Fibroblast of skin of abdomen (primary cell): Measurements from ENCODE around the gene GIMAP5. TPM values are rescaled to one million over a fixed set of nuclear protein-coding genes. Genes with fewer than 3 reads are reported as not detected.

Experiments
- DNase-seq: peaks from one replicate; pipeline ENCODE4 v3.0.0-alpha.2; 2013
- polyA plus RNA-seq, 2 experiments: library from polyadenylated mRNA; unstranded; fragments of 120-200 nt; gene quantifications; one replicate each; pipeline ENCODE4 v1.2.1, GENCODE V29; 2013; ENCODE audit not compliant: insufficient read length in 2 of 2

GIMAP5 gene
- polyA plus RNA-seq (2013, experiment 1 of 2; ENCODE audit: insufficient read length): not detected
- polyA plus RNA-seq (2013, experiment 2 of 2; ENCODE audit: insufficient read length): 0.09 TPM

DNA sequence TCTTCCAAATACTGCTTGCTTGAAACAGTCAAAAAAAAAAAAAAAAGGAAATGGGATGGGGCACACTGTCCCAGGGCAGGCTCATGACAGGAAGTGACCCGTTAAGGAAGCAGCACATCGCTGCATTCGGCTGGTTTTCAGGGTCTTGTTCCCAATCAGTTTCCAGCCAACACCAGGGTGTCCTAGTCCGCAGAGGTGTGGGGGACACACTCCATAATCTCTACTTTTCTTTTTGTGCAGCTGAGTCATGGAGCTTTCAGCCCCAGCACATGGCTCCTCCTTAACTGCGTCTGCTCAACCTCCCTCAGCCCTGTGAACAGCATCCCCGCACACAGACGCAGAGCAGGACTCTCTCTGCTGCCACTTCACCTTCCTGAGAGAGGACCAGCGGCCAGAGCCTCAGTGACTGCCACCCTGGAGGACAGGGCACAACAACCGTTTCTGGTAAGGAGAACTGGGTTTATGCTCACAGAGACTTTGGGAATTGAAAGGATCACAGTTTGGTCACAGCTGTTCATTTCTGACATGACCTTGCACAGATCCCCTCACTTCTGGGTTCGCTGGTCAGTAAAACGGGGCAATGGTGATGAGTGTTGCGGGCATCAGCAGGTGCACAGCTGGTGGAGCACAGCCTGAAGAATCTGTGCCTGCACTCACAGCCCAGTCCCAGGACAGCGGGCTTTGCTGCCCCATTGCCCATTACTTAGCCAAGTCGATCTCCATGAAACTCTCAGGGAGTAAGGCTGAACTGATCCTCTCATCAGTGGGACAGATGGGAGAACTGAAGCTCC lies at the start of gene GIMAP5:
GIMAP5 (plus strand) TSS at position 154 of the 791 bp plus-strand sequence. CDS start 3,467 bp downstream, outside the sequence.
- DNase-seq: no peak

DNA sequence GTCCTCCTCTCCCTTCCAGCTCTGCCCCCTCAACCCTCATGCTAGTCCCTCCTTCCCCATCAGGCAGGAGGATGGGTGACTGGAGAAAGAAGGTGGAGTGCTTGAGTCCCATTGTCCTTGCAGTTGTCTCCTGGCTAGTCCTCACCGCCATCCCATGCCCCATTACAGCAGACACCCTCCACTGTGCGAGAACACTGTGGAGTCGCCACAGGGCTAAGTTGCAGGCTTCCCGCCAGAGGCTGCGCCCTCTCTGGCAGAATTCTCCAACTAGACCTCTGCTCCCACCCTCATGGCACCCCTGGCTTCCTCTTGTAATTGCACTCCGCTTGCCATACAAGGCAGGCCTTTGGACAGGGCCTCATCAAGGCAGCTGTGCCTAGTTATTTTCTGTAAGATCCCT lies 48.6 kb upstream of the GIMAP5 start:
- DNase-seq: no peak

DNA sequence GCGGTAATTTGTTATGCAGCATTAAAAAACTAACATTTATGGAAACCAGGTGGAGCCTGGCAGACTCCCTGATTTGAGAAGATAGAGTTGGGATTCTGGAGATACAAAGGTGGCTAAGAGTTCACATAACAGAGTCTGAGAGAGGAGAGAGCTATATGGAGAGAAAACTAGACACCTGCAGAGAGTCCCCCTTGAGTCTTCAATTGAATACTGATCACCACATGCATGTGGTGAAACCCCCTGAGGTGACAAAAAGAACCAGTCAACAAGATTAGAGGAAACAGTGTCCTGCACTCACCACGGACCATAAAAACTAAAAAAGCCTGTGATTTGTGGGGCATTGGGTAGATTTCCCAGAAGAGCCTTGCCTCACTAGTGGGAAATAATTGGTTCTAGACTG lies 41.6 kb upstream of the GIMAP5 start:
- DNase-seq: no peak

DNA sequence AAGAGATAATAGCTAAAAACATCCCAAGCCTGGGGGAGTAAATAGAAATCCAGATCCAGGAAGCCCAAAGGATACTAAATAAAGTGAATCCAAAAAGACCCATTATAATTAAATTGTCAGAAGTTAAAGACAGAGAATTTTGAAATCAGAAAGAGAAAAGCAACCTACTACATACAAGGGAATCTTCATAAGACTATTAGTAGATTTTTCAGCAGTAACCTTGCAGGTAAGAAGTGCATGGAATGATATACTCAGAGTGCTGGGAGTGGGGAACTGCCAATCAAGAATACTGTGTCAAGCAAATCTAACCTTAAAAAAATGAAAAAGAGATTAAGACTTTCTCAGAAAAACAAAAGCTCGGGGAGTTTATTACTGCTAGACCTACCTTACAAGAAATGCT lies 34.0 kb upstream of the GIMAP5 start:
- DNase-seq: no peak

DNA sequence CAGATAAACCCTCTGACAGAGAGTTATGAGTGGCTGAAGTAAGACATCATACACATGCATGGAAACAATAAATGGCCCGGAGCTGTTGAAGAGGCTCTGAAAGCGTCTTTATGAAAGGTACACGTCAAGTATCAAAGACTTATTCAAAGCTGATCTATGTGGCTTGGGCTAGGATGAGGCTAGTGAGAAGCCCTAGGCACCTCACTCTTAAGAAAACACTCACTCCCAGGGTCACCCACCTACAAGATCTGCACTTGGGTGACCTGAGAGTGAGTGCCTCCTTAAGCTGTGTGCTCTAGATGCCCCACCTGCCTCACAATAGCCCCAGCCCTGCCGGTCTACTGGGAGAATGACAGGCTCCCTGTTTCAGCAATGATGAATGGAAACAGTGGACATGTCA lies 21.9 kb upstream of the GIMAP5 start:
- DNase-seq: no peak

DNA sequence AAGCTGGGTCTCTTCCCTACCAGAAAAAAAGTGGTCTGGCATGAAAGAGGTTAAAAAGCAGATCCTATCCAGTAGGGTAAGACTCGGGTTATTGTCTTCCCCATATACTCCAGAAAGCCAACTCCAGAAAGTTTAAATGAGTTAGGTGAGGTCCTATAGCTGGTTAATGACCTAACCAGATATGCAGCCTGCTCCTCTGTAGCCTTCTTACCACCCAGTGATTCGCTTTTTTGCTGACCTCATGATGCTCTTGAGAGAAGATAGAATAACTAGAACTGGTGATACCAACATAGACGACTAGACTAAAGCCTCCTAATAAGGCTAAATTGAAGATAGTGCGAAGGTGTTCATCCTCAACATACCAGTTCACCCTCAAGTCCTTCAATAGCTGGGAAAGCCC lies 21.5 kb upstream of the GIMAP5 start:
- DNase-seq: no peak

DNA sequence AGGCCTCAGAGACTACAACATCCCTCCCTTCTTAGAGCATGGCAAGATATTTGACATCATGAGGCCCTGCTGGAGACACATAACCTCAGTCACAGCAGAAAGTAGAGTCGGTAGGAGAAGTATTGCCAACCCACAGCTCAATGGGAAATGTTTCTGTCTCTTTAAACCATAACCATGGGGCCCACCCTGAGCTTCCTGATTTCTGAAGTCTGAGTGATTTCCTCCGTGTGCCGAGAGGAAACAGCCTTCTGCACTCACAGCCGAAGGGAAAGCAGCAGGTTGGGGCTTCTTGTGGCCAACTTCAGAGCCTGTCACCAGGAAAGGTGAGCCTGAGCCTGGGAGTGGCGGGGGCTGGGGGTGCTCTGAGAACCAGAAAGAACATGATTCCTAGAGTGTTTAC lies 20.9 kb upstream of the GIMAP5 start, which contains the start of gene GIMAP1:
GIMAP1 (plus strand) TSS at position 246 of the 400 bp plus-strand sequence. CDS start 2,435 bp downstream, outside the sequence.
- no peak for DNase-seq

DNA sequence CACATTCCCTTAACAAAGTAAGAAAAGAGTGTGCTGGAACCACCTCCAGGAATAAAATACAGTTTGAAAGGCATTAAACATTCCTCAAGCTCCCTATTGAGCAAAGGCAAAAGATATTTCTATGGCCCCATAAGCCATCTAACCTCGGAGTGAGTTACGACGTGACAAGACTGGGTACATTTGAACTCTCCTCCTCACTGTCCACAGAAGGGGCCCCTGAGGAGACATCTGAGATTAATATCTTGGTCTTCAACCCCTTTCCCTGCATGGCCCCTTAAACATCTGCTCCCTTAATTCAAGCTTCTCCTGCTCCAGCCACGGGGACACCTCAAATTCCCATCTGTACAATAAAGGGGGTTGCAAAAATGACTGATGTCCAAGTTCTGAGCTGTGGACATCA lies 20.3 kb upstream of the GIMAP5 start:
- DNase-seq: no peak

DNA sequence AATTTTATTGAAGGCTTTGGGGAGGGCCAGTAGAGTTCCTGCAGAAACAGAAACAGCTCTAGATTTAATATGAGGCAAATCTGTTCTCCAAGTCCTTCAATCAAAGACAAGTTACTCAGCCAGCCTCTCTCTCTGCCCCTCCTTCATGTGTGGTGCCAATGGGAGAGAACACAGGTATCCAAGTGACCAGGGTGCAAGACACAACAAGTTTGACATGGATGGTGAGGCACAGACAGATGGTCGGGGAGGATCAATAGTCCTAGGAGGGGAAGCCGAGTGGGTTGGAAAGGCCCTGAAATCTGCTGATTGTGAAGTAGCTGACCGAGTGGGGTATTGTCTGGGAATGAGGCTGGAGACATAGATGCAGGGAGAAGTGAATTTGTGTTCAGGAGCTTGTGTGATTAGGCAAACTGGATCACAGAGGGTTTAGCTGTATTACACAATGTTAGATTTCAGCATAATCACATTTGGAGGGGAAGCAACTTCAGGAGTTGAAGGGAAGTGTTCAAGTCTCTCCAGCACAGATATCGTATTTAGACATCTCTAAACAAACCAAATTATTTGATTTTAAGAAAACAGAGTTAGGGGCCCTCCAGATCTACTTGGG lies 19.3 kb upstream of the GIMAP5 start:
- DNase-seq: no peak

DNA sequence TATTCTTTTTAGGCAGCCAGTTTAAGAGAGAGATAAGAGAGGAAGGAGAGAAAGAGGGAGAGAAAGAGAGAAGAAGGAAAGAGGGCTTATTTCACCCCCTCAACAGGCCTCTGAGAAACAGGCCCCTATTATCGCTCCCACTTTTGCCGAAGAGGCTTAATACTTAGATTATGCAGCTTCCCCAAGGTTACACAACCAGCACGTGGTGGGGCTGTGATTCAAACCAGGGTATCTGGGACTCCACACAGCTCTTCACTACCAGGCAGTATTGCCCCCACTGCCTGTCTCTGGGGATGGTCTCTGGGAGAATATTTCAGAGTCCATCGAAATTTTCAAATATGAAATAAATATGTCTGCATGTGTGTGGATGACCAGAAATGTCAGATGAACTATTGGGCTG lies 17.8 kb upstream of the GIMAP5 start:
- DNase-seq: no peak

DNA sequence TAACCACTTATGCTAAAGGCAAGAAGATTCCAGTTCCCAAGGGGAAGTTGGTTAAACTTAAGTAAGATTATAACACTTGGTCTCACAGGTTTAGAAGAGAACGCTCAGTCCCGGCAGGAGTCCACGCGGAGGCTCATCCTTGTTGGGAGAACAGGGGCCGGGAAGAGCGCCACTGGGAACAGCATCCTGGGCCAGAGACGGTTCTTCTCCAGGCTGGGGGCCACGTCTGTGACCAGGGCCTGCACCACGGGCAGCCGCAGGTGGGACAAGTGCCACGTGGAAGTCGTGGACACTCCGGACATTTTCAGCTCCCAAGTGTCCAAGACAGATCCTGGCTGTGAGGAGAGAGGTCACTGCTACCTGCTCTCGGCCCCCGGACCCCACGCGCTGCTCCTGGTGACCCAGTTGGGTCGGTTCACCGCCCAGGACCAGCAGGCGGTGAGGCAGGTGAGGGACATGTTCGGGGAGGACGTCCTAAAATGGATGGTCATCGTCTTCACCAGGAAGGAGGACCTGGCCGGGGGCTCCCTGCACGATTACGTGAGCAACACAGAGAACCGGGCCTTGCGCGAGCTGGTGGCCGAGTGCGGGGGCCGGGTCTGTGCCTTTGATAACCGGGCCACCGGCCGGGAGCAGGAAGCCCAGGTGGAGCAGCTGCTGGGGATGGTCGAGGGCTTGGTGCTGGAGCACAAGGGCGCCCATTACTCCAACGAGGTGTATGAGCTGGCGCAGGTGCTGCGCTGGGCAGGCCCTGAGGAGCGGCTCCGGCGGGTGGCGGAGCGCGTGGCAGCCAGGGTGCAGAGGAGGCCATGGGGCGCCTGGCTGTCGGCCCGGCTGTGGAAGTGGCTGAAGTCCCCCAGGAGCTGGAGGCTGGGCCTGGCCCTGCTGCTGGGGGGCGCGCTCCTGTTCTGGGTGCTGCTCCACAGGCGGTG lies 17.0 kb upstream of the GIMAP5 start:
- DNase-seq: no peak

DNA sequence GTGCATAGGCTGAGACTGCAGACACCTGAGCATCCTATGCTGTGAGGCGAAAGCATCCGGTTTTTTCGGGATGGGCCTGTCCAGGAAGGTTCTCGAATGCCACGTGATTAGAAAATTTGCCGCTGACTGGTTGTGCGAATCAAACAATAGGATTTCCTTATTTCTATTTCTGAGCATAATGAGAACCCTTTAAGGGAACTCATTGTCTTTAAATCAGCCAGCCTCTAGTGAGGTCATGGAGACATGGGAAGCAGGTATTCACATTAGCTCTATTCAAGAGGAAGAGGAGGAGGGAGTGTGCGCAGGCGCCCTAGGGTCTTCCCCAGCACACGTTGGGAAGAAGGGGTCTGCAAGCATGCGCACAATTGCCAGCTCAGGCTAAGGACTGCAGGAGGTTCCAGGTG lies 15.2 kb upstream of the GIMAP5 start:
- DNase-seq: no peak

DNA sequence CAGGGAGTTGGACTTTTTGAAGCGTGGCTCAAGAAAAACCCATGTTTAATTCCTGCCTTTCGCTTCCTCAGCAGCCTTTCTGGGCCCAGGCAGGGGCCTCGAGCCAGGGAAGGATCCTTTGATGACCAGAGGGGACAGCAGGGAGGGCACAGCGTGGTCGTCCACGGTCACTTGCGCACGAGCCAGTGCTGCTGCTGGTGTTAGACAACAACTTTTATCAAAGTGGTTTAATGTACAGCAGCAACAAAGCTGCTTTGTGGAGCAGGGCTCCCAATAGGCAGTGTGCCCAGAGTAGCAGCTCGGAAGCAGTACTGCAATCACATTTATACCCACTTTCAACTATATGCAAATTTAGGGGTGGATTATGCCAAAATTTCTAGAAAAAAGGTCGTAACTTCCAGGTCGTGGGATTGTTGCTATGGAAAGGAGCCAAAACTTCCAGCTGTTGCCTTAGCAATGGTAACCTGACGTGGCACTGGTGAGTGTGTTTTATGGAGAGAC lies 14.7 kb upstream of the GIMAP5 start:
- DNase-seq: no peak

DNA sequence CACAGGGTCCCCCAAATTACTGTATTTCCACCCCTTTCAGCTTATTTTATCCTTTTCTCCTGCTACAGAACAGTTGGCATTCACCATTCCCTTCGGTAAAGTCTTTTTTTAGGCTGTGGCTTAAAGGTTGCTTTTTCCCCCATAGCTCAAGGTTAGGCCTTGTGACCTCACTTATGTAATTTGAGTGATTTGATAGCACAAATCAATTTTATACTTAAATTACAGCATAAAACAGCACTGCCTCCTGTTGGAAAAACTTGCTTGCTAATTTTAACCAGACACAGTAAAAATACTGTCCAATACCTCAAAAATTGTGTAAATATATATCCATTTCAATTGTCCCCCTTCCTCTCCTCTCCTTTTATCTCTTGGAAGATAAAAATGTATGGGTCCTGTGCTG lies 13.8 kb upstream of the GIMAP5 start:
- DNase-seq: no peak

DNA sequence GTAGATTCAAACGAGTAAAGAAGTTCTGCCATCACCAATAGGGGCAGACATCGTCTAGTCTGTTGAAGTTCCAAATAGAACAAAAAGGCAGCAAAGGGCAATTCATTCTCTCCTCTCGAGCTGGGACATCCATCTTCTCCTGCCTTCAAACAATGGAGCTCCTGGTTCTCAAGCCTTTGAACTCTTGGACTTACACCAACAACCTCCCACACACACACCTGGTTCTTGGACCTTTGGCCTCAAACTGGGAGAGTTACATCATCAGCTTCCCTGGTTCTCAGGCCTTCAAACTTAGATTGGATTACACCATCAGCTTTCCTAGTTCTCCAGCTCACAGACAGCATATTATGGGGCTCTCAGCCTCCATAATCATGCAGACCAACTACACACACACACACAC lies 9.8 kb upstream of the GIMAP5 start:
- no peak for DNase-seq

DNA sequence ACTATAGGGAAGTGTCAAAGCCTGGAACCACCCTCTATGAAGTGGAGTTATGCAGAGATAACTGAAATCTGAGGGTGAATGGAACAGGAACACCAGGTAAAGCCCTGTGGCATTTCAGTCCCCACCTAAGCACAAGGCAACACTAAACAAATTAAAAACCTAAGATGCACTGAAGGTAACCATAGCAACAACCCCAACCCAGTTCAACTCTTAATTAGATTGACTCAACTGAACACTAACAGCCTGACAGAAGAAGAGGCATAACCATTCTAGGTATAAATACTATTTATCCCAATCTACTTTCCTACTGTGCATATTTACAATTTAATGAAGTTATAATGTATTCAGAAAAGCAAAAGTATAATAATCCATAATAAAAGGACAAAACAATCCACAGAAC lies 9.2 kb upstream of the GIMAP5 start:
- DNase-seq: no peak

DNA sequence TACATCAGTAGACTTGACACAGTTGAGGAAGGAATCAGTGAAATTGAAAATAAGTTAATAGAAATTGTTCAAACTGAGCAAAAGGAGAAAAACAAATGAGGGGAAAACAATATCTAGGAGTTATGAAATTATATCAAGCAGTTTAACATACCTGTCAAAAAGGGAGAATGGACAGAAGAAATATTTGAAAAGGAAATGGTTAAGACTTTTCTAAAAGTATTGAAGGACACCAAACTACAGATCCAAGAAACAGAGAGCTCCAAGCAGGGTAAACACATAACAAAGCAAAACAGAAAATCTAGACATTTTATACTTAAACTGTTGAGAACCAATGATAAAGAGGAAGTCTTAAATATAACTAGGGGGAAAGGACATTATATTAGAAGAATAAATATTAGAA lies 8.6 kb upstream of the GIMAP5 start:
- DNase-seq: no peak

DNA sequence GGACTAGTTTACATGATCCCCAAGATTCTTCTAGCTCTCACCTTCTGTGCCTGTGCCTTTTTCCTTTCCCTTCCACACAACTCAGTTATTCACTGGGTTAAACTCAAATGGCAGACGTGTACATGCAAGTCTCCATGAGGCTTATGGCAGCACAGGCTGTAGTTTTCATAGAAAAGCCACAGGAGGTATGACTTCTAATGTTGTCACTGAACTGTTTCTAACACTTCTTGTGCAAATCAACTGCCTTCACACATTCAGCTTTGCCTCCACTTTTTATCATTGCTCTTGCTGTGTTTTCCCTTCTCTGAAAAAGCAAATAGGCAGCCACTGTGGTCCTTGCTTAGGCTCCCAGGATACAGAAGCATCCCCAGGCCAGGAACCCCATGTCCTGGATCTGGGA lies 5.3 kb upstream of the GIMAP5 start:
- no peak for DNase-seq

DNA sequence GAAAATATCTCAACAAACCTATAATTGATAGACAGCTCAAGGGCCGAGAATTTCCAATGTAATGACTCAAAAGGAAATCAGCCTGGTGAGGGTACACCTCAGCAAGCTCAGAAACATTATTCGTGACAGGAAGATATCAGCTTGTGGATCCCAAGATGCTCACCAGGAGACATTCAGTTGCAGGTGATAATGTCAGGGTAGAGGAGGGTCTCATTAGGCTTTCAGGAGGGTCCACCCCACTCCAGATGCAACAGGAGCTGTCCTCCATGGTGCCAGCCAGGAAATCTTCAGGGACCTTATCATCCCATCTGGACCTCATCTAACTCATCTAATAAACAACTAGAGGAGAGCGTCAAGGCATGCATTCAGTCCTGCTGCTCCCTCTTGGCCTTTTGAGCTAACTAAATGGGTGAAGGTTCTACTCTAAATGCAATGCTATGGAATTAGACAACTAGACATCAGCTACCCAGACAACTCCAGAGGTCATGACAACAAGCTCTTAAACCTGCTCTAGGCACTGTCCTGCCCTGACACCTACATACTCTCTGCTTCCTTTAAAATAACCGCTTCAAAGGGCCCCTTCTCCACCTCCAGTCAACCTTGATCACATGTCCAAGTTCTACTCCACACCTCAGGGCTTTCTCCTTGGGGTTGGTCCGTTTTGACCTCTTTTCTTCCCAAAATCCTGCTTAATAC lies 4.3 kb upstream of the GIMAP5 start:
- DNase-seq: no peak

DNA sequence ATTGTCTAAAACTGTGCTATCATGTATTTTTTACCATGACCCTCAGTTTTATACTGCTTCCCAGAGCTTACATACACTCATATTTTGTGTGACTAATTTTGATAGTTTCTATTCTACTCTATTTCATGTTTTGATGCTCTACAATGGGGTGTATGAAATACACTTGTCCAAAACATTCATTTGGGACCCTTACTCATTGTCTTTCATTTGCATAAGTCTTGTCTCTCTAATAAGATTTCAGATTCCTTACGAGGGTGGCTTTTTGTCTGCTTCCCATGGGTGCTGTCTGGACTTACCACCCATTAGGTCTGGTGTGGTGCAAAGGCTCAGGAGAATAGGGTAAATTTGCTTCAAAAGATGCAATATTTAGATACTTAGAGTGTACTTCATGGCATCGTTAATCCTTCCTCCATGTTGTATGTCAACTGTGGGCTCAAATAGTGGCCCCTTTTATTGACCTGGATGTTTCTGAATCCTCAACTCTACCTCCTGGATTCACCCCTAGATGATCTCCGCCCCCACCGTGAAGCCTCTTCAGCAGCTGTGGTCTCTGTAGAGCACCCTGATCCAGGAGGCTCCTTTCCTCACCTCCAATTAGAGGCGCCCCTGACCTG lies 3.6 kb upstream of the GIMAP5 start:
- no peak for DNase-seq

DNA sequence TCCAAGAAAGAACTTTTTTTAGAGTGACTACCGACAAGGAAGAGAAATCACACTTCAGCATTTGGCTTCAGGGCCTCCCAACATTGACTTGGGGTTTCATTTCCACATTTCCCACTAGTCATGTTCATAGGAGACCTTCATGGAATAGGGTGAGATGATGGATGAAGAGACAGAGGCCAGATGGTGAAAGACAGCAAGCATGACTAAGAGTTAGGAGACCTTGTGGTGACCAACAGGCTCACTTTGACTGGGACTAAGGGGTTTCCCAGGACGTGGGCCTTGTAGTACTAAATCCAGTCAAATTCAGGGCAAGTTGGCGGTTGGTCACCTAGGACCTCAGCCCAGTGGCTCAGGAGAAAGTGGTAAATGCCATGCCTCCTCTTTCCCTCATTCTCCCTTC lies 3.0 kb upstream of the GIMAP5 start:
- DNase-seq: no peak
